Omental fat pad (tissue), 4 donors: Measurements from ENCODE around the gene ANO3. TPM values are rescaled to one million over a fixed set of nuclear protein-coding genes. Genes with fewer than 3 reads are reported as not detected.

Experiments used
- ATAC-seq: fragments of 150-250 bp; one replicate; pipeline ENCODE4 v1.9.1; 2016; ENCODE audit warnings: mild to moderate bottlenecking, moderate library complexity; ENCODE audit not compliant: low FRiP score
- DNase-seq: peaks from one replicate; pipeline ENCODE4 v3.0.0-alpha.2; 2019; ENCODE audit warnings: low spot score
- total RNA-seq, 4 donors: library from RNA; depleted of rRNA; stranded (reverse); fragments of >200 nt; gene quantifications; one replicate each; pipeline ENCODE4 v1.1.0, GENCODE V29; 2016
- TF ChIP-seq, protein P1 (sequence below), 3 donors: fragments of 450-650 bp; IDR thresholded peaks; one replicate each; pipeline ENCODE4 v1.5.1; 2016 to 2017; ENCODE audit warnings: antibody characterized with exemption in 3 of 3, mild to moderate bottlenecking in 3 of 3, moderate library complexity in 2 of 3

The ANO3 gene
- total RNA-seq, 4 donors from 2014 or later, result 0.56 to 4.1 (median 1.6) TPM

DNA sequence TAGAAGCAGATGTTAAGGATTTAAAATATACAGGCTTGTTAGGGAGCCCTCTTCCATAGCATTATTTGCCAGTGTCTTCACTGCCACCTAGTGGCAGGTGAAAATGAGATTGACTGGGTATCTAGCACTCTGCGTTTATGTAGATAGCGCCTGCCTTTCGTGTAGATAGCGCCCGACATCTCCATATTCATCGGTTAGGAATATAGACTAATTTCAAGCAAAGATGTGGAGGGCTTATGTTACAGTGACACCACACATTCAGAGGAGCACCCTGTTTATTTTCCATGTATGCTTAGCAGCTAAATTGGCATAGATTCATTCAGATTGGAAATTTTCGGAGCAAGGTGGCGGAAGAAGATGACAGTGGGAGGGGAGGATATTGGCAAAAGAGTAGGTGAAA lies 318.0 kb downstream of the ANO3 start:
- TF ChIP-seq, protein P1, sequence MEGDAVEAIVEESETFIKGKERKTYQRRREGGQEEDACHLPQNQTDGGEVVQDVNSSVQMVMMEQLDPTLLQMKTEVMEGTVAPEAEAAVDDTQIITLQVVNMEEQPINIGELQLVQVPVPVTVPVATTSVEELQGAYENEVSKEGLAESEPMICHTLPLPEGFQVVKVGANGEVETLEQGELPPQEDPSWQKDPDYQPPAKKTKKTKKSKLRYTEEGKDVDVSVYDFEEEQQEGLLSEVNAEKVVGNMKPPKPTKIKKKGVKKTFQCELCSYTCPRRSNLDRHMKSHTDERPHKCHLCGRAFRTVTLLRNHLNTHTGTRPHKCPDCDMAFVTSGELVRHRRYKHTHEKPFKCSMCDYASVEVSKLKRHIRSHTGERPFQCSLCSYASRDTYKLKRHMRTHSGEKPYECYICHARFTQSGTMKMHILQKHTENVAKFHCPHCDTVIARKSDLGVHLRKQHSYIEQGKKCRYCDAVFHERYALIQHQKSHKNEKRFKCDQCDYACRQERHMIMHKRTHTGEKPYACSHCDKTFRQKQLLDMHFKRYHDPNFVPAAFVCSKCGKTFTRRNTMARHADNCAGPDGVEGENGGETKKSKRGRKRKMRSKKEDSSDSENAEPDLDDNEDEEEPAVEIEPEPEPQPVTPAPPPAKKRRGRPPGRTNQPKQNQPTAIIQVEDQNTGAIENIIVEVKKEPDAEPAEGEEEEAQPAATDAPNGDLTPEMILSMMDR (IDR thresholded peaks at IDR 0.05), result no peak
- DNase-seq, result peak; percentile 35
- no peak for ATAC-seq

DNA sequence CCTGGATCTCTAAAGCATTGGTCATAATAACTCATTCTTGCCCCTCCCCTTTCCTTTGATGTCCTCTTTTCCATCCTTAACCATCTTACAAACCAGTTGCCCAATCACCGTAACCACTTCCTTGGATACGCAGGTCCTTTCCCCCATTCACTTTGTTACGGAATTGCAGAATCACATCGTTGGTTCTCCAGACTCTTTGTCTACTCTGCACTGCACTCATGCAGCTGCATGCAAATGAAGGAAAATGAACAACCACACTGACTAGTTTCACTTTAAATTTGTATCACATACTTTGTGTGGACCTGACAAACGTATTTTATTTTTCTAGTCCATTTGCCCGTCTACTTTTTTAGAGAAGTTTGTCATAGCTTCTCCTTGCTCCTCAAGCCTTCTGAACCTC lies 320.0 kb downstream of the ANO3 start:
- TF ChIP-seq, protein P1 (IDR thresholded peaks at IDR 0.05), result no peak
- ATAC-seq (no peak), DNase-seq (no peak)

DNA sequence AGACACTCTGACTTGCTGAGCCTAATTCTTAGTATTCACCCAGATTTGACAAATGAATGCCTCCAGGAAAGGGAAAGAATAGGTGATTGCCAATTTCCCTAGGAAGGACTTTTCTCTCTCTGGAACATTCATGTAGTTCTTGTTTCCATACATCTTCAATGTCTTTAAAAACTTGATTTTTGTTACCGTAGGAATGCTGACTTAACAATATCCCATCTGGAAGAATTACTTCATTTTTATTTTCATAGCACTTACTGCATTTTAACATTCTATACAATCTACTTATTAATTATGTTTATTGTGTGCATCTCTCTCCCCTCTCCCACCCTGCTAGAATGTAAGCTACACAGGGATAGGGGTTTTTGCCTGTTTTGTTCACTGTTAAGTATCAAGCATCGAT lies 323.4 kb downstream of the ANO3 start:
- TF ChIP-seq, protein P1 (IDR thresholded peaks at IDR 0.05), result no peak
- no peak for ATAC-seq
- no peak for DNase-seq

DNA sequence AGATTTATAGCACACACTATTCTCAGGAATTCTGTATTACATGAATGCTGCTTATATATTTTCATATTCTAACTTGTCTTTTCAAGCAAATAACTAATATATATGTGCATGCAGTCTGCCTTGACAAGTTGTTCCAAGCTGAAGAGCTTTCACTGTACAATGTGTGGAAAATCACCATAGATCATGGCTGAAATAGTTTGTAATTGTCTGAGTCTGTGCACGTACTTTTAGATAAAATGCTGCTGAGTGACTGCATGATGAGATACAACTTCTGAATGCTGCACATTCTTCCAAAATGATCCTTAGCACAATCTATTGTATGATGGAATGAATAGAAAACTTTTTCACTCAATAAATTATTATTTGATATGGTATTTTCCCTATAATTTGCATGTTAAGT lies 331.0 kb downstream of the ANO3 start:
- TF ChIP-seq, protein P1 (IDR thresholded peaks at IDR 0.05), result no peak
- no peak for DNase-seq
- ATAC-seq, result no peak

DNA sequence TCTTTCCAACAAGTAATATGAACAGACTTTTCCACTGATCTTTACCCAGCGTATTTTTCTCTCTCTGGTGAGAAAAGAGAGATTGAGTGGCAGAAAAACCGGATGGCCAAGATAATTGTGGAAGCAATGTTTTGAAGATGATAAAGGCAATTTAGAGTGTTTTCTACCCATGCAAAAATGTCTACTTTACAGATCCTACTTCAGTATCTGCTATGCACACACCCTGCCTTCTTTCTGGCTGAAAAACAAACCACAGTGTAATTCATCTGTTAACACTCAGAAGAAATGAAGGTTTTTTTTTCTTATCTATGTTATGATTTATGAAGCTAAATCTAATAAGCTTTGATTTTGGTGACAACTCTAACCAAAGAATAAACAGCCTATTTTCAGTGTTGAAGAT lies 333.1 kb downstream of the ANO3 start:
- DNase-seq (no peak), ATAC-seq (no peak)
- TF ChIP-seq, protein P1 (IDR thresholded peaks at IDR 0.05), result no peak

DNA sequence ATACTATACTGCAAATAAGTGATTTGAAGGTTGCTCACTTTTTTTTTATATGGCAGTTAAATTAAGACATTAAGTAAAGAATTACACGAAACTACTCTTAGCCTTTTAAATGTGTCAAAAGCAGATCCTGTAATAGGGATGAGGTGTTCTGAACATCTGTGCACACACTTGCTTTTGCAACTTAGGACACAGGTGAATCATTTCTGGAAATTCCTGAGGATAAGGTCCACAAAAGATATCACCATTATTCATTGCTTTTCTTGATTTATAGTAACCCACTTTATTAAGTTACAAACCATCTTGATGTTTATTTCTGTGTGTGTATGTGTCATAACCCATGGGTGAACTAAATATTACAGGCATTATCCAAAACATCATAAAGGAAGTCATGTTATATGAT lies 334.0 kb downstream of the ANO3 start:
- DNase-seq (no peak), ATAC-seq (no peak)
- TF ChIP-seq, protein P1 (IDR thresholded peaks at IDR 0.05), result no peak

DNA sequence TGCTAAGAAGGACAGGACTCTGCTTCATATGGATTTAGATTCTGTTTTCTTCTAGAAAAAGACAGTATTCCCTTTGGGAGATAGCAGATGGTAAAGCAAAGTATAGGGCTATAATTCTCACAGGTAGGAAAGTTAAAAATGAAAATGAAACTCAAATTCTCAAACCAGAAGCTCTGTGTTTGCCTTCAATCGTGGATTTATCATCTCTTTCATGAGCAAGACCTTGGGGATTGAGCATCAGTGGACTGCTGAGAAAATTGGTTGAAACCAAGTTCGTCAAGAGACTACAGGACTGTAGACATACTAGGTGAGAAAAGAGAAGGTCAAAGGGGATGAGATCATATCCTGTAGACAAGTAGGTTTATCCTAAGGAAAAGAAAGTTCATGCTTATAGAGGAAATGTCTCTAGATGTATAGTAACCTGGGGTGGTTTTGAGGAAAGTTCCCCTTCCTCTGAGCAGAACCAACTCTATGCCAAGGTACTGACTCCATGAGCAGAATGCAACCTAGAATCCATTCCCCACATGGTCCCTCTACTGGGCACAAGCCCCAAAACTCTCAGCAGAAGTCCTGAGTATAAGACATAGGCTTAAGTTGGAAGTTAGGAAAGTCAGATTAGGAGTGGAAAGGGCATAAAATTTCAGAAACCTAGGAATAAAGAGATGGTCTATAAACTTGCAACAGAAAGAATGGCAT lies 343.5 kb downstream of the ANO3 start:
- ATAC-seq (no peak), DNase-seq (no peak)
- TF ChIP-seq, protein P1 (IDR thresholded peaks at IDR 0.05), result no peak
